NCI-H510A (cell line): ENCODE measurements around the gene BCL2.
"Not testable (repeated sequence)": the region's sequence is repeated elsewhere in the genome, so short reads cannot be mapped to it uniquely, and the experiment has no call there.

Experiments used
- DNase-seq: peaks from one replicate; lab custom pipeline; 2025; lab: John Stamatoyannopoulos, UW

Gene BCL2

DNA sequence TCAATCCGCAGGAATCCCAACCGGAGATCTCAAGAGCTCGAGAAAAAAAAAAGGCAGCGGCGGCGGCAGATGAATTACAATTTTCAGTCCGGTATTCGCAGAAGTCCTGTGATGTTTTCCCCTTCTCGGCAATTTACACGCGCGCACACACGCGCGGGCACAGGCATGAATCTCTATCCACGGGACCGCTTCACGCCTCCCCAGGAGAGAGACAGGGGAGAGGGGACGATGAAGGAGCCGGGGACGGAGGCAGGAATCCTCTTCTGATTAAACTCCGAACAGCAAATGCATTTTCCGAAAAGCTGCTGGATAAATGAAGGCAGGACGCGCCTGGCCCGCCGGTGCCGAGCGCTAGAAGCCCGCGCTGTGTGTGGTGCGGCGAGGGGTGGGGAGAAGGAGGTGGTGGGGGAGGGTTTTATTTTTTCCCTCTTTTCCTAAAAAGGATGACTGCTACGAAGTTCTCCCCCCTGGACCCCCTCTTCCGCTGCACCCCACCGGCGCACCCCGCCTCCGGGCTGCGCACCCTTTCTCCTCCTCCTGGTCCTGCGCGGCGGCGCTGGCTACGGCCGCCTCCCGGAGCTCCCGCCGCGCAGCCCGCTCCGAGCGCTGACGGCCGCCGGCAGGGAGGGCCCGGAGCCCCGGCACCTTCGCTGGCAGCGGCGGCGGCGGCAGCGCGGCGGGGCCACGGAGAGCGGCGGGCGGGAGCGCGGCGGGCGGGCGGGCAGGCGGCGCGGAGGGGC lies at the start of gene BCL2:
TSS of gene BCL2 (minus strand) at position 387 of the 740 bp plus-strand sequence.
- DNase-seq, result peak; percentile 41

DNA sequence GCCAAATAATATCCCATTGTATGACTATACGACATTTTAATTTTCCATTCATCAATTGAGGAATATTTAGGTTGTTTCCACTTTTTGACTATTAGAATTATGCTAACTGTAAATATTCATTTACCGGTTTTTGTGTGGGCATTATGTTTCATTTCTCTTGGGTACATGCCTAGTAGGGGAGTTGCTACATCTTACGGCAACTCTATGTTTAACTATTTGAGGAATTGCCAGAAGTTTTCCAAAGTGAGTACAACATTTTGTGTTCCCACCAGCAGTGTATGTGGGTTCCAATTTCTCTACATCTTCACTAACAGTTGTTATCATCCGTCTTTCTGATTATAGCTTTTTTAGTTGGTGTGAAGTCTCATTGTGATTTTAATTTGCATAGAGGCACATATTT lies 49.0 kb upstream of the BCL2 start:
- DNase-seq, result no peak

DNA sequence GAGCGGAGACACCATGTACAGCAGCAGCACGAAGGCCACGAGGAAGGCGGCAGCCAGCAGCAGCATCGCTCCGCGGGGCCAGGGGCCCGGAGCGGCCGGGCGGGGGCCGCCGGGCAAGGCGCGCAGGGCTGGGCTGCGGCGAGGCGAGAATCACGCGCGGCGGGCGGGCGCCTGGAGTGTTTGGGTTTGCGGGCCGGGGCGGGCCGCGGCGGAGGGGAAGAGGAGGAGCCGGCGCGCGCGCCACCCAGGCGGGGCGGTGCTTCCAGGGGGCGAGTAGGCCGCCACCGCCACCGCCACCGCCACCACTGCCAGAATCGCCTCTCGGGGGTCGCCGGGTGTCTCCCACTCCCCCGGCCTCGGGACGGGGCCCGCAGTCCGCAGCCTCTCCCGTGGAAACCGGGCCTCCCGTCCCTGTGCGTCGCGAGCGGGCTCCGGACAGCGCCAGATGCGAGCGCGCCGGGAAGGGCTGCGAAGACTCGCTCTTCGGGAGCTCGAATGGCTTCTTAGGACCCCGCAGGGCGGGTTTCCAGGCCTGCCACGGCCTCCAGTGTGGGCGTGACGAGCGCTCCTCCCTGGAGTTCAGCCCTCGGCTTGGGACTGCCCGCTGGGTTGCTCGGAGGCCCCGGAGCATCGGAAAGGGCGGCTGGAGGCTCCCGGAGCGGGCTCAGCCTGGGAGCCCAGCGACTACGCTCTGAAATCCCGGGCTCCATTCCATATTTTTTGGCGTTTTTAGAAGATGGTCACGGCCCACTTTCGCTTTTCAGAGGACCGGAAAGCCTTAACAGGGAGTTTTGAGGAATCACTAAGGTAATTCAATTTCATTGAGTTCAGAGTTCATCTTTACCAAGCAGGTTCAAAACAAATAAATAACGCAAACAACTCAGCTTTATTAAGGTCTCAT lies 47.7 kb upstream of the BCL2 start, which contains the start of gene KDSR:
TSS of gene KDSR (minus strand) at position 154 of the 901 bp plus-strand sequence. CDS start at position 66, 88 bp downstream.
- peak; percentile 99 for DNase-seq

DNA sequence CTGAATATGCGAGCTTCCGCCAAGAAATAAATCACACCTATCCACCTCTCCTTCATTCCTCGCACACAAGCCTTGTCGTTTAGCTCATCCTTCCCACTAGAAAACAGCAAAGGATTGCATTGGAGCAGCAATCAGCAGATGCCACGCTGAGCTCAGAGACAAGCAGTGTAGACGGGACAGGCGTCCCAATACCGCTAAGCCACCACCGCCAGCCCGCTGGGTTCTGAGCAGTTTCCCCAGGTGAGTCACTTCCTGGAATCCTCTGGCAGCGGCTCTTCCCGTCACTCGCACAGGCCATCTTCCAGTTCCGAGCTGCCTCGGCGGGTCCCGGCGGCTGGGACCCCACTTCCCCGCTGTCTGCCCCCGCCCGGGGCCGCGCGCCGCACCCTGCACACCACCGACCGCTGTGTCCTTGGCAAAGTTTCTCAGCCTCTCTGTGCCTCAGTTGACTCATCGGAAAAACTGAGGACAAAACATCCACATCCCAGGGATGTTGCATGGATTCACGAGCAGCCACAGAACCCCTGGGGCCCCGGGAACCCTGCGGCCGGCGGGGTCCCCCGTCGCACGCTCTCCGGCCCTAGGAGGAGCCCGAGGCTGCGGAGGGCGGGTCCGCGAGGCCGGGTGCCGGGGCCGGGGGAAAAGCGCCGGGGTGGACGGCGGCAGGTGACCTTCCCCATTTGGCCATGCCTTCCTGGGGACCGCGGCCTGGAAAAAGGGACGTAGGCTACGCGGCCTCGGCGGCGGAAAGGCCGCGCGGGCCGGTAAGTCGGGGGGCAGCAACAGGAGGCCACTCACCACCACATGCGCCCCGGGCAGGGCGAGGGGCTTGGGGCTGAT lies 46.9 kb upstream of the BCL2 start:
- peak; percentile 55 for DNase-seq

DNA sequence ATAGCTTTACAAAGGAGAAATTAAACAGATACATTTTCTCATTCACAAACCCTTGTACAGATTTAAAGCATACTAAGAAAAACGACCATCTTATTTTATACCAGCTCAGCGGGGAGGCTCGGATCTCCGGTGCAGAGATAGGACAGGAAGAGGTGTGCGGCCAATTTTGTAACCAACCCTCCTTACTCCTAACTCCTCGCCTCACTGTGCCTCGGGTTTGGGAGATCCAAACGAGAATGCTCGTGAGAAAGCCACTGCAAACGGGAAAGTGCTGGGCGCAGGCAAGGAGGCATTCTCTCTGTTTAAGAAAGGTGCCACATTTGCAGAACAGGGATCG lies 46.3 kb upstream of the BCL2 start:
- no peak for DNase-seq

DNA sequence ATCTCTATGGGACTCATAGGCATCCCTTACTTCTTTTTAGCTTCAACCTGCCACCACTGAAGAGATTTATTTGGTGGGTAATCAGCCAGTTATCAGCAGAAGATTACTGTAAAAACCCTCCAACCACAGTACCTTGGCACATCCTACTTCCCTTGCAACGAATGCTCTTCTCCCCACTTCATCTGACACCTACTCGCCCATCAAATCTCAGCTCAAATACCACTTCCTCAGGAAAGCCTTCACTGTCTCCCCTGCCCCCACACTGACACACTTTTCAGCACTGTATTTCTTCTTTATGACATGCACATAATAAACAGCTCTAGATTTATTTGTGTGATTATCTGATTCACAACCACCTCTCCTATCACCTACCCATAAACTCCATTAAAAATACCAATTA lies 44.4 kb upstream of the BCL2 start:
- no peak for DNase-seq

DNA sequence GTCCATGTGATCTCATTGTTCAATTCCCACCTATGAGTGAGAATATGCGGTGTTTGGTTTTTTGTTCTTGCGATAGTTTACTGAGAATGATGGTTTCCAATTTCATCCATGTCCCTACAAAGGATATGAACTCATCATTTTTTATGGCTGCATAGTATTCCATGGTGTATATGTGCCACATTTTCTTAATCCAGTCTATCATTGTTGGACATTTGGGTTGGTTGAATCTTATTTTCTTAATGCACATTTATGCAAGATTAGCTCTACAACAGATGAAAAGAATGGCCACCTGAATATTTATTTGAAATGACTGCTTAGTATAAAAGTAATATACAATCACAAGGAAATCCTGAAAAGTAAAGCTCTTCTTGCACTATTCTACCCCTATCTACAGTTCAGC lies 43.9 kb upstream of the BCL2 start:
- not testable (repeated sequence) for DNase-seq

DNA sequence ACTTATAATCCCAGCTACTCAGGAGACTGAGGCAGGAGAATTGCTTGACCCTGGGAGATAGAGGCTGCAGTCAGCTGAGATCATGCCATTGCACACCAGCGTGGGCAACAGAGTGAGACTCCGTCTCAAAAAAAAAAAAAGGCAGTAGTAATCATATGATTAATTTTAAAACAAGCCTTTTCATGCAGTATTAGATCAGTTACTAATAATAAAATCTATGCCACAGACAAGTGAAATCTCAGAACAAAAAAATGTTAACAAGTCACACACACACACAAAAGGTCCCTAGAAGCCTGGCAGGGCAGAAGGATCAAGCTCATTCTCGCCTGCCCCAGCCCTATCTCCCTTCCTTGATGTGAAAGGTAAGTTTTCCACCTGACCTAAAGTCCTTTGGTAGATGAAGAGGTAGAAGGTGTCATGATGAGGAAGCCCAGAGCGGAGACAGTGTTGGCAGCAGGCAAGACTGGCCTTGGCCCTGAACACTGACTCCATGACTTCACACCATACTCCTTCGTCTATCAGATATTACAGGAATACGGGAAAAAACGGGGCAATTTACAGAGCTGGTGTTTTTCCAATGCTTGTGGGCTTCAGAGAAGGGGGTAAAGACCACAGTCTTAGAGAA lies 36.8 kb upstream of the BCL2 start:
- DNase-seq, result no peak

DNA sequence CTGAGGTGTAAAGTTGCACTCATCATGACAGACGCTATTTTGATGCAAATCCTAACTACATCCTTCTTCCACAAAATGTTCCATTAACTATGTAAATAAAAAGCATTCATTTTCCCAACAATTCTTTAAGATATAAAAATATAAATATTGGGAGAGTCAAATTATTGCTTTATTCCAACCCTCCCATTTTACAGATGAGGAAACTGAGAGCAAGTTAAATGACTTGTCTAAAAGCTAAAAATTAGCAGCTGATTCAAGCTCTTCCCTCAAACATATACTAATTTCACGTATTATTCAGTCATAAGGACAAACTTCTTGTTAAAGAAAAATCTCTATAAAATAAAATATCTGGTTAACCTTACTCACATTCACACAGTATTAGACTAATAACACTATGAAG lies 30.7 kb upstream of the BCL2 start:
- DNase-seq, result no peak

DNA sequence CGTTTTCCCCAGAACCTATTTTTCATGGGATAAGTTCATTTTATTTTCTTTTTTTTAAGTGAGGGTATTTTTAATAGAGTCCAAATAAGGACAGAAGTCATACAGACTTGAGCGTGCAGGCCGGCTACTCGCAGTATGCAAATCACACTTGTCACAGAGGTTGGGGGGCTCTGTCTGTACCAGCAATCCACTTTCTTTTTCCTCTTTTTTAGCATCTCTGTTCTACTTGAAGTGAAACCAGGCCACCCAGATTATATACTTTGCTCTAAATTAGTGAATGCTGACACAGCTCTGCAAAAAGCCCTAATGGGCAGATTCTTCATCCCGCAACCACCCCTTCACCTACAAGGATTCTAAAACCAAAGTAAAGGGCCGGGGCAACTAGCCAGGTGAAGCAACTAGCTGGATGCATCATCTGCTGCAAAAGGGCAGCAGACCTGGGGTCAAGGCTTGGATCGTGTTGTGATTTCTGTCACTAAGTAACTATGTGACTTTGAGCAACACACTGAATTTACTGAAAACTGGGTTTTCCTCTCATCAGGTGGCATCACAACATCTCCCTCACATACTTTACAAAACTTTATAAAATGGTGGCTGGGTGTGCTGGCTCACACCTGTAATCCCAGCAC lies 29.1 kb upstream of the BCL2 start:
- DNase-seq, result no peak

DNA sequence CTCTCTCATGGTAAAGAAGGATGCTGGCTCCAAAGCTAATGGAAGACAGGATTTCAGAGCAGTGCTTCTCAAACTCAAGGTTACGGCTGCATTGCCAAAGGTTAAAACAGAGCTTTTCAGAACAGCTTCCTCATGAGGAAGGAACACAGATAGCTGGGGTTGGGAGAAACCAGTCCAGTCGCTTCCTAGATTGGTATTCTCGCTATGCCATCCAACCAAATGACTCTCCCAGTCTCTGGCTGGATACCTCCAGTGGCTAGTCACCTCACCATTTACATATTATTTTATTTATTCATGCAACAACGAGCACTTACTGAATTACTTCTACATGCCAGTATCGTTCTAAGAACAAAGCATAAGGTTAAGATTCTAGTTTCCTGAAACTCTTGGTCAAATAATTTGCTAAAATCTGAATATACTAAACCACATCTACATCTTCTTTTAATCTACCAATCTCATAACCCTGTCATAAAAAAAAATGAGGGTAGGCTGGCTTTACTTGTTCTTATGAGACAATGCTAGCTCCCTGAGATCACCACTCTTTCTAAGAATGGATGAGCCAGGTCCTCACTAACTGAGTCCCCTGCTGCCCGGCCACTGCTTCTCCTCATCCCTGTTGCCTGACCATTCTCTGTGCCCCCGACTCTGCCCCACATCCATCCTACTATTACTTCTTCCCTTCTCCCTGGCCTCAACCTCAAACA lies 27.1 kb upstream of the BCL2 start:
- DNase-seq, result no peak

DNA sequence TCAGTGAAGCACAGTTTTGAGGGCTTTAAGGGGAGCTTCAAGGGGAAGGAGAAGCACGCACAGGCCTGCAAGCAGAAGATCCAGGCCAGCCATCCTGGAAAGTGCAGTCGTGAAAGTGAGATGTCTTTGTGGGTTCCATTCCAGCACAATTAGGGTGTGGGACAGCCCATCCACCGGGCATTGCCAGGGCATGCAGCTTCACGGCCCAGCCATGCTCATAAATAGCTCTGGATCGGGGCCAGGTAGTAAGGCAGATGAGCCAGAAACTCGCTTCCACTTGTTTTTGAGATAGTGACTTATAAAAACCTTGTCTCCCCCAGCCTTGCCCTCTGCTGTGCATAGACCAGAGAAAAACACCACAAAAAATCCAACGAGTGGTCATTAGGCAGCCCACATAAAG lies 26.5 kb upstream of the BCL2 start:
- DNase-seq, result no peak

DNA sequence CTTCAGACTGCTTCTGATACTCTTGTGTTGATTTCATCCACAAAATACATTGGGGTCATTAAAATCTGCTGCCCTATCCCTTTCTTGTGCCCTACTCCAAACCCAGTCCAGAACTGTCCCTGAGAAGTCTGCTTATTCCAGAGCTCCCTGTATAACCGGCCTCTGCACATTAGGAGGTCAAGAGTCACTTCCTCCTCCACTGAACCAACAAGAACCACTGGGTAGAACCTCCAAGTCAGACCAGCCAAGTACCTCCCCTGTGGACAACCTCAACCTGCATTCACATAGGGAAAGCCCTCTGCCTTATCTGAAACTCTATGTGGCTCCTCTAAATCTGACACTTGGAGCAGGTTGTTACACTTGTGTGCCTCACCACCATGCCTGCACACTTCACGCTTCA lies 25.3 kb upstream of the BCL2 start:
- no peak for DNase-seq

DNA sequence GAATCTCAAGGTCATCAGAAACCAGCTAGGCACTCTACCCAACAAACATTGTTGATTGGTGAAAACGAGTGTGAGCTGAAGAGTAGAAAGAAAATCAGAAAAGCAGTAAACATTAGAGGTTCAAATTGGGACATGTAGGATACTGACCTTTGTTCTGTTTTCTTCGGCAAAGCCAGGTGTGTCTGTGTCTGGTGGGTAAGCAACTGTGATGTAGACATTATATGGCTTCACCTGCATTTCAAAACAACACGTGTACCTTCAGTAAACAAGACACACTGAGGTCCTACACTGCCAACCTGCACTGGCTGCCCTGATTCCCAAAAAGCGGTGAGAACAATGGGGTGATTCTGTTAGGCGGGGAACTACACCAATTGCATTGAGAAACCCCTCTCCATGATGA lies 24.7 kb upstream of the BCL2 start:
- DNase-seq, result no peak

DNA sequence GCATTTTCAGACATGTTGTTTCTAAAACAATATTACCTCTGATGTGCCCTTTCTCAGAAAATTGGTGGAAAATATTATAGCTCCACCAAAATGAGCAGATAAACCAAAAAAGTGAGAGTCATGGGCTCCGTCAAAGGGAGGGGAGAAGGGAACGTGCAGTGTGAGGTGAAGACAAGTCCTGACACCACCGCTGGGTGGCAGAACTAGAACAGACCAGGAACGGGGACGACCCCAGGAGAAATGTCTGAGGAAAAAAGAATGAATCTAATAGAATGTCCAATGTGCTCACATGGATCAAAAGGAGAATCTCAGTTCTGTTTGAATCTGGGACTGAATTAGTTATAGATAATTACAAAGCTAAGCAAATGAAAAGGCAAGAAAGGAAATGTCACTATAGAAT lies 22.6 kb upstream of the BCL2 start:
- DNase-seq, result peak; percentile 9

DNA sequence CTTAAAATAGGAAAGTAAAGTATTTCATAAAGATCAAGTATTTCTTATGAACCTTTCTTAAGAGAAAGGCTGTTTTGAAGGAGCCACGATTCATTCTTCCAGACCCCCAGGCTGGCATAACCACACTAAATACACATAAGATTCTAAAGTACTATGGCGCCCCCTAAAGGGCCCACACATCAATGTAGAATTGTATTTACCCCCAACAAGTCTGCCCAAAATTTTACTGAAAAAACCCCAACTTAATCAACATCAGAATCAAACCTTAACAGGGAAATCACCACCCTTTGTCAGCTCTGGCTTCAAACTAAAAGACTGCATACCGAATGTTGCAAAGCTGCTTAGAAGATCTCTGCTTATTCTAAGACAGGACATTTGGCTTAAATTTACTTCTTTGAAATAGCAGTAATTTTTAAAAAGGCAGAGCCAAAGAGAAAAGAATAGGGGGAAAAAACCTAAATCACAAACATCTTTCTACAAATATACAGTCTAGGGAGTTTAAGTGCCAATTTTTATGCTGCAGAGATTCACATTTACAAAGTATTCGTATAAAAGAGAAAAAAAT lies 20.4 kb upstream of the BCL2 start:
- peak; percentile 16 for DNase-seq

DNA sequence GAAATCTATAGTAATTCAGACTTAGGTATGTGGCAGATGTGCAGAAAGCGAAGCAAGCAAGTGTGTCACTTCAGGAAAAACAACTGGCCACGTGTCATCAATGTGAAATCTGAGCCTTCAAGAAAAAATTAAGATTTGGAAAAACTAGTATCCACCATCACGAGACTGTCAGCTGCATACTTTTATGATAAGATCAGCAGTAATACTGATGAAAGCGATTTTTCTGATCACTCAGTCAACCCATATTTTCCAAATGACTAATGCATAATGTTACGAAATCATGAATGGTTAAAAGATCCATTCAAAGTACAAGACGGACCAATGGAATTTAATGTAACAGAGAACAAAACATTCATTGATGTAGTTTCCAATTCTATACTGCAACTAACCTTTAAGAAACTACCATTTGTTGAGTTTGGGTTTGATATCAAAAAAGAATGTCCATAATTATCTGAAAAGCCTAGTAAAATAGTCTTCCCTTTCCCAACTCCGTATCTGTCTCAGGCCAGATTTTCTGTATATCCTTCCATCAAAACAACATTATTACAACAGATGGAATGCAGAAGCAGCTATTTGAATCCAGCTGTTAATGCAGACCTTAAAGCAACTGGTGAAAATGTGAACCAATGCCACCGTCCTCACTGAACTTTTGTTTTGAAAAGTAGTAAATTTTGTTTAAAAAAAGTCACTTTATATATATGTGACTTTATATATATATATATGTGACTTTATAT lies 17.0 kb upstream of the BCL2 start:
- DNase-seq, result no peak

DNA sequence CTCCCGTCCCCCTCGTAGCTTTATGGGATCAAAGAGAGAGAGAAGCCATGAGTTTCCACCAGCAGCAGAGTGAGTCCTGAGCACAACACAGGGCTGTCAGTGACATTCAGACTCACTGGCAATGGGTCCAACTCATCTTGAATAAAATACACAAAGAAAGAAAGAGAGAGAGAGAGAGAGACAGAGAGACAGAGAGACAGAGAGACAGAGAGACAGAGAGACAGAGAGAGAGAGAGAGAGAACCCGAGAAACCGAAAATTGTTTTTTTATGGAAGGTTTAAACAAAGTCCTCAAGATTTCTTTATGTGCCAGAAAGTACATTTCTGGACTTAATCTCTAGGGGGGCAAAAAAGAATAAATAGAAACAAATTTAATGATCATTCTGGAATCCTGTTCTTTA lies 11.5 kb upstream of the BCL2 start:
- DNase-seq, result no peak

DNA sequence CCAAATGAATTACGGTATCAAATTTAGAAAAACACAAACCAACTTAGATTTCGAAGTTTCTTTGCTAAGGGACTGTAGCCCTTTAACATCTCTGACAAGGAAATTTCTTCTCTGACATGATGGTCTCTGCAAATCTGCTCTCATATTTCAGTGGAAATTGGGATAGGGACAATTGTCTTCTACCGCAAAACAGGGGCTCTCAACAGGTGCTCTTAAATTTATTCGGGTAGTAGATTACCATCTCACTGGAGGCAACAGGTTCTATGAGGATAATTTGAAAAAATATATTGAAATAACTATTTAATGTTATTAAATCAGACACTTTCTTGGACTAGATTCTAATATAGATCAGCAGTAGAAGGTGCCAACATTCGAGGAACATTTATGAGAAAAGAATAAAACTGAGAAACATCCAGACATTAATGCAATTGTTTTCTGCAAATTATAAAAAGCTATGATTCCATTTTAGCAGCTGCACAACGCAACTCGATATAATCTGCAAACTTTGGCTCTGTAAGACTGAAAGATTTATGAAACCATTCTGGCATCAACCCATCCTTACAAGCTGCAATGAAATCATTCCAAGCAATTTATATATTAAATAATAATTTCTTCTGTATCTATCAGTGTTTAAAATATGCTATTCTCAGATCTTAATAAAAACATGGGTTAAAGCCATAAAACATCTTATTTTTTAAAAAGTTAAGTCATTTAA lies 10.0 kb upstream of the BCL2 start:
- DNase-seq, result no peak
